Nephron progenitor cell (in vitro differentiated cells): ENCODE data around the gene C1orf21.

Experiments used
- DNase-seq: peaks from one replicate; pipeline ENCODE4 v3.0.0; 2021
- H3K27ac Mint-ChIP-seq: 2 replicates; pipeline ENCODE4 v1.8.0; 2021; ENCODE audit warnings: mild to moderate bottlenecking, moderate library complexity, mixed read lengths
- H3K27me3 Mint-ChIP-seq: 2 replicates; pipeline ENCODE4 v1.8.0; 2021; ENCODE audit warnings: mild to moderate bottlenecking, low read depth, mixed read lengths; ENCODE audit not compliant: poor library complexity
- H3K36me3 Mint-ChIP-seq: 2 replicates; pipeline ENCODE4 v1.8.0; 2021; ENCODE audit warnings: low read depth, mixed read lengths
- H3K4me1 Mint-ChIP-seq: 2 replicates; pipeline ENCODE4 v1.8.0; 2021; ENCODE audit warnings: mixed read lengths
- H3K4me3 Mint-ChIP-seq: 2 replicates; pipeline ENCODE4 v1.8.0; 2021; ENCODE audit warnings: mild to moderate bottlenecking, moderate library complexity, mixed read lengths
- H3K9me3 Mint-ChIP-seq: 2 replicates; pipeline ENCODE4 v1.8.0; 2021; ENCODE audit warnings: mild to moderate bottlenecking, moderate library complexity, mixed read lengths
- TF ChIP-seq, protein P1 (sequence below): fragments of 200-600 bp; sonication (generic); IDR thresholded peaks from 2 replicates; pipeline ENCODE4 v1.5.0; 2021; ENCODE audit warnings: antibody characterized with exemption

Gene C1orf21

DNA sequence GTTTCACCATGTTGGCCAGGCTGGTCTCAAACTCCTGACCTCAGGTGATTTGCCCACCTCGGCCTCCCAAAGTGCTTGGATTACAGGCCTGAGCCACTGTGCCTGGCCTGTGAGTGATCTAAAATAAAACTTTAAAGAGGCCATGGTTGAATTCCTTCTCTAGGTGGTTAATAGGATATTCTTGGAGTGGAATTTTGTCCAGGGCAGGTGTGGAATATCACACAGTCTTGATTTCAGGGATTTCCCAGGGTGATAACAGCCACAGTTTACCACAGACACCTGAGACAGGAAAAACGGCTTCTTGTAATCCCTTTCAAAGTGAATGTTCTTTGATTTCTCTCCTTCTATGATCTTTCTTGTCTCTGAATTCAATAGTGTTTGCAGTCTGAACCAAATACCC, 32.1 kb upstream of the C1orf21 start:
- no peak overlapping the region for H3K27ac Mint-ChIP-seq
- TF ChIP-seq, protein P1, sequence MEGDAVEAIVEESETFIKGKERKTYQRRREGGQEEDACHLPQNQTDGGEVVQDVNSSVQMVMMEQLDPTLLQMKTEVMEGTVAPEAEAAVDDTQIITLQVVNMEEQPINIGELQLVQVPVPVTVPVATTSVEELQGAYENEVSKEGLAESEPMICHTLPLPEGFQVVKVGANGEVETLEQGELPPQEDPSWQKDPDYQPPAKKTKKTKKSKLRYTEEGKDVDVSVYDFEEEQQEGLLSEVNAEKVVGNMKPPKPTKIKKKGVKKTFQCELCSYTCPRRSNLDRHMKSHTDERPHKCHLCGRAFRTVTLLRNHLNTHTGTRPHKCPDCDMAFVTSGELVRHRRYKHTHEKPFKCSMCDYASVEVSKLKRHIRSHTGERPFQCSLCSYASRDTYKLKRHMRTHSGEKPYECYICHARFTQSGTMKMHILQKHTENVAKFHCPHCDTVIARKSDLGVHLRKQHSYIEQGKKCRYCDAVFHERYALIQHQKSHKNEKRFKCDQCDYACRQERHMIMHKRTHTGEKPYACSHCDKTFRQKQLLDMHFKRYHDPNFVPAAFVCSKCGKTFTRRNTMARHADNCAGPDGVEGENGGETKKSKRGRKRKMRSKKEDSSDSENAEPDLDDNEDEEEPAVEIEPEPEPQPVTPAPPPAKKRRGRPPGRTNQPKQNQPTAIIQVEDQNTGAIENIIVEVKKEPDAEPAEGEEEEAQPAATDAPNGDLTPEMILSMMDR = no peak

DNA sequence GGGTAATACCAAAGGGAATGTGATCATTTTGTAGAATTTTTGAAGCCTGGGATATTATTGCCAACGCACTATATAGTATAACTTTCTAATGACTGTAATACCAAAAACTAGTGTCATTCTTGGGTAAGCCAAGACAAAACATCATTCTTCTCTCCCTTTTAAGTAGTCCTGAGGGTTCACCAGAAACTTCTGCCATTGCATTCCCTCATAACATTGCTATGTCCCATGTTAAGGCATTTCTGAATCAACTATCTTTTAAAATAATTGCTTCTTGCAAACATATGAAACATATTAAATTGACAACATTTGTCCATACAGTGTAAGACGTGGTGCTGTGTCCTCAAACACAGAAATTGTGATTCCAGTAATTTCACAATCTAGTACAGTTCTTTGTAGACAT, 29.9 kb upstream of the C1orf21 start:
- Mint-ChIP-seq H3K27me3 (peaks cover 6% of the 10 kb centered on the region), H3K4me3 (no peak overlapping the region), H3K27ac (no peak overlapping the region), H3K36me3 (no peaks in the 10 kb centered on the region), H3K4me1 (peaks cover 9% of the 10 kb centered on the region), H3K9me3 (no peaks in the 10 kb centered on the region)
- TF ChIP-seq, protein P1 = no peak
- no peak for DNase-seq

More for the DNA sequence above, 32.1 kb upstream of the C1orf21 start:
- Mint-ChIP-seq H3K4me1 (peaks cover under 1% of the 10 kb centered on the region), H3K36me3 (no peaks in the 10 kb centered on the region), H3K27me3 (peaks cover 6% of the 10 kb centered on the region), H3K4me3 (no peak overlapping the region), H3K9me3 (no peaks in the 10 kb centered on the region)
- DNase-seq = no peak

DNA sequence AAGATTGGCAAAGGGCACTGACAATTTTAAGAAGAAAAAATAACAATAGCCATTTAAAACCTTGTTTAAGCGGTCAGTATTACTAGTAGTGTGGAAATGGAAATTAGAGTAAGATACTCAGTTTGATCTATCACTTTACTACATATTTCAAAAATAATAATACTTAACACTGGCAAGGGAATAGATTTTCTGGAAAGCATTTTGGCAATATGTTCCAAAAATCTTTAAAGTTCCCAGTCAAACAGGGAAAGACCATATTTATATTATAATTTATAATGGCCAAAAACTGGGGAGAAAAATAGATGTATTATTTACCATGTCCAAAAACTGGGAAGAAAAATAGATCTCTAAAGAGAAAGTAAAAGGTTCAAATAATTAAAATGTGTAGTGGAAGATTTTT, 28.6 kb upstream of the C1orf21 start:
- no peaks in the 10 kb centered on the region for H3K9me3 Mint-ChIP-seq
- TF ChIP-seq, protein P1 = no peak
- no peak overlapping the region for H3K27ac Mint-ChIP-seq
- no peak for DNase-seq
- no peak overlapping the region for H3K4me3 Mint-ChIP-seq
- peaks cover 9% of the 10 kb centered on the region for H3K4me1 Mint-ChIP-seq
- H3K36me3 Mint-ChIP-seq = no peaks in the 10 kb centered on the region
- no peaks in the 10 kb centered on the region for H3K27me3 Mint-ChIP-seq

DNA sequence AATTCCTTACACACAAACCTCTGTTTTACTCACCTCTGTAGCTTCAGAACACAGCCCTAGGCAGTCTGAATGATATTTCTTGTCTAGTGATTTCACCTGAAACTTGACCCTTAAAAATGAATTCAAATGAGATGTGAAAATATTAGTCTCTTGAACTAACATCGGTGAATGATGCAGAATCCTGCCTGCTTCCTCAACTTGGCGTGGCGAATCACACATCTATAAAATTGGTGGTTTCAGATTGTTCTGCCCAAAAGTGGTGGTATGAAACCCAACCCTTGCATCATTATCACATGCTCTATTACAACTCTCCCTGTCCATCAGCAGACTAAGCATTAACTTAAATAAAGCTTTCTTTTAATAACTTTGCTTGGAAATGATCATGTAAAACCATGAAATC, 26.9 kb upstream of the C1orf21 start:
- TF ChIP-seq, protein P1 = no peak
- Mint-ChIP-seq H3K27me3 (no peaks in the 10 kb centered on the region), H3K4me3 (no peak overlapping the region), H3K36me3 (no peaks in the 10 kb centered on the region), H3K4me1 (peaks cover 9% of the 10 kb centered on the region), H3K27ac (no peak overlapping the region), H3K9me3 (no peaks in the 10 kb centered on the region)
- no peak for DNase-seq

DNA sequence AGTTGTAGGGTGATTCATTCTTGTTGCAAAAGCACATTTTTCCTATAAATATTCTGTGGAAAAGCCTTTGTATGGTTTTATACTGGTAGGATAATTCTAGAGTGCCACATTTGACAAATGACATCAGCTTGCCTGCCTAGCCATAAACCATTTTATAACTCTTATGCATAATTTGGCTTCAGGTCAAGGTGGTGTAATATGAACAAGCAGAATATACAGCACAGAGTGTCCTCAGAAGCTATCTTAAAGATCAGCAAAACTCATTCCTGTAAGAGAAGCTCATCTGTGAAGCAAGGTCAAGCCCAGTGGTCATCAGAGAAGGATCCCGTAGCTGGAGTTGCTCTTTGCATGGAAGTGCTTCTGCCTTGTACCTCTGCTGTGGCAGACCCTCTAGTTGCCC, 24.0 kb upstream of the C1orf21 start:
- Mint-ChIP-seq H3K27ac (no peak overlapping the region), H3K4me1 (peaks cover 9% of the 10 kb centered on the region), H3K36me3 (no peaks in the 10 kb centered on the region), H3K4me3 (no peak overlapping the region), H3K9me3 (no peaks in the 10 kb centered on the region), H3K27me3 (peaks cover 2% of the 10 kb centered on the region)
- no peak for DNase-seq
- TF ChIP-seq, protein P1 = no peak

DNA sequence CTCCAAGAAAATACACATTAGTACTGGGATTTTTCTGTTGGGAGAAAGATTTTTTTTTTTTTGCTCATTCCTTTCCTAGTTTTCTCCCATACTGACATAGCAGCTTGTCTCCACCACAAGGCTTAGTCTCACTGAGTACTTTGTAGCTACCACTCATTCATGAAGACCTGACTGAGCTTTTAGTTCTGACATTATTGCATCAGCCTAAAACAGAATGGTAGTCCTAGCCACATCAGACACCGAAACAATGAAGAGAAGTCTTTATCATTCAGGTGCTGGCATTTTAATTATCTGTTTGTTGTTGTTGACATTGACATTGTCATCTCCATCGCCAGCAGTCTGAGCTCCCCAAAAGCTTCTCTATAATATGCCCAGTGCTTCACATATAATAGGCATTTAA, 21.1 kb upstream of the C1orf21 start:
- TF ChIP-seq, protein P1 = no peak
- Mint-ChIP-seq H3K9me3 (no peaks in the 10 kb centered on the region), H3K4me1 (no peaks in the 10 kb centered on the region), H3K27me3 (peaks cover 3% of the 10 kb centered on the region), H3K27ac (no peak overlapping the region), H3K36me3 (no peaks in the 10 kb centered on the region), H3K4me3 (no peak overlapping the region)
- no peak for DNase-seq
